HUDEP-2 (cell line): ENCODE results near the gene ZNRD2.

Experiments used
- DNase-seq, 76 experiments: peaks; one replicate each; lab custom pipeline; 2025; ENCODE audit not compliant: unreplicated experiment in 76 of 76; lab: John Stamatoyannopoulos, UW

The ZNRD2 gene

GRCh38 chr11:65569164-65569972 is 909 bp upstream of the ZNRD2 start:
- DNase-seq = peak in 12 of 76 experiments; percentile 51 to 69 (median 56)

- no peak for DNase-seq
These were observed 1.1 kb downstream of the ZNRD2 start for GRCh38 chr11:65571420-65571819.

GRCh38 chr11:65571940-65572339 is 1.7 kb downstream of the ZNRD2 start:
- peak in 45 of 76 experiments; percentile 5 to 70 (median 38) for DNase-seq

GRCh38 chr11:65572356-65573051 is 2.2 kb downstream of the ZNRD2 start, which contains the start of gene FAM89B:
Gene FAM89B, plus strand, starts transcription at chr11:65572538. Its CDS starts 132 bp downstream, at chr11:65572670.
- peak in 70 of 76 experiments; percentile 57 to 94 (median 82) for DNase-seq

GRCh38 chr11:65573391-65574079 is 3.3 kb downstream of the ZNRD2 start:
- DNase-seq = no peak

- peak in 71 of 76 experiments; percentile 21 to 90 (median 76) for DNase-seq
These were observed 4.0 kb downstream of the ZNRD2 start for GRCh38 chr11:65574109-65574810.

GRCh38 chr11:65574811-65575567 is 4.7 kb downstream of the ZNRD2 start:
- DNase-seq = peak in 58 of 76 experiments; percentile 15 to 72 (median 55)

GRCh38 chr11:65575568-65576231 is 5.4 kb downstream of the ZNRD2 start, which contains the start of gene EHBP1L1:
Gene EHBP1L1, plus strand, starts transcription at chr11:65576053. Its CDS starts 250 bp downstream, at chr11:65576303.
- DNase-seq = peak in 64 of 76 experiments; percentile 20 to 86 (median 72)

- DNase-seq = peak in 1 of 76 experiments; percentile 19
These were observed 6.1 kb downstream of the ZNRD2 start for GRCh38 chr11:65576232-65576866.

GRCh38 chr11:65576867-65577755 is 6.8 kb downstream of the ZNRD2 start:
- DNase-seq = peak in 53 of 76 experiments; percentile 9 to 69 (median 41)

GRCh38 chr11:65577756-65578109 is 7.5 kb downstream of the ZNRD2 start:
- DNase-seq = no peak

GRCh38 chr11:65578134-65578533 is 7.9 kb downstream of the ZNRD2 start:
- no peak for DNase-seq

- peak in 68 of 76 experiments; percentile 21 to 81 (median 58) for DNase-seq
These were observed 8.4 kb downstream of the ZNRD2 start for GRCh38 chr11:65578667-65579066.

- DNase-seq = no peak
These were observed 9.0 kb downstream of the ZNRD2 start for GRCh38 chr11:65579291-65579690.

GRCh38 chr11:65580031-65580692 is 9.9 kb downstream of the ZNRD2 start:
- no peak for DNase-seq

- no peak for DNase-seq
These were observed 10.5 kb downstream of the ZNRD2 start for GRCh38 chr11:65580756-65581155.

- no peak for DNase-seq
These were observed 11.7 kb downstream of the ZNRD2 start for GRCh38 chr11:65581928-65582327.
